Panc1 (cell line): ENCODE data around the gene GSTM1.

Source experiments
- CTCF ChIP-seq: fragments of 450-650 bp; IDR thresholded peaks from 2 replicates; pipeline ENCODE4 v1.5.1; 2017; ENCODE audit warnings: mild to moderate bottlenecking
- SIN3A ChIP-seq: IDR thresholded peaks from 2 replicates; pipeline ENCODE4 v1.6.1; 2012; ENCODE audit warnings: low read depth, mild to moderate bottlenecking, low read length, moderate library complexity, borderline replicate concordance; ENCODE audit not compliant: insufficient read depth

GRCh38 chr1:109721971-109722370, 34.4 kb downstream of the GSTM1 start:
- TF ChIP-seq CTCF (no peak), SIN3A (no peak)
